DND-41 (cell line): Measurements from ENCODE around the gene DCTN1.

Source experiments
- ATAC-seq: fragments of 200-7000 bp; cut with Tn5 transposase; 3 replicates; pipeline ENCODE4 v1.9.1; 2021; ENCODE audit warnings: low read depth; ENCODE audit not compliant: insufficient read depth
- DNase-seq: peaks from one replicate; pipeline ENCODE4 v3.0.0-alpha.2; 2020
- H2AFZ ChIP-seq: 2 replicates; pipeline ENCODE4 v1.6.0; 2012; ENCODE audit warnings: low read depth, low read length
- H3K27ac ChIP-seq: 2 replicates; pipeline ENCODE4 v1.5.1; 2012; ENCODE audit warnings: low read length, inconsistent platforms
- H3K27me3 ChIP-seq: fragments of 200-600 bp; sonication (generic); 2 replicates; pipeline ENCODE4 v1.6.0; 2012; ENCODE audit warnings: low read length, mild to moderate bottlenecking, inconsistent platforms; ENCODE audit not compliant: insufficient read depth, poor library complexity
- H3K36me3 ChIP-seq: 2 replicates; pipeline ENCODE4 v1.5.1; 2012; ENCODE audit warnings: low read length, inconsistent platforms; ENCODE audit not compliant: insufficient read depth
- H3K4me1 ChIP-seq: 2 replicates; pipeline ENCODE4 v1.5.1; 2012; ENCODE audit warnings: mild to moderate bottlenecking, low read length; ENCODE audit not compliant: insufficient read depth
- H3K4me2 ChIP-seq: 2 replicates; pipeline ENCODE4 v1.6.0; 2012; ENCODE audit warnings: mild to moderate bottlenecking, moderate library complexity, low read length, inconsistent platforms; ENCODE audit not compliant: insufficient read depth
- H3K4me3 ChIP-seq, 2 experiments: fragments of 200-600 bp in 1 of 2; shearing (Covaris generic) in 1 of 2; 2 replicates each; pipeline ENCODE4 v1.5.1; 2012 to 2016; ENCODE audit warnings: inconsistent platforms in 2 of 2, low read length in 2 of 2, mild to moderate bottlenecking in 2 of 2, low read depth in 1 of 2, moderate library complexity in 1 of 2
- H3K79me2 ChIP-seq: 2 replicates; pipeline ENCODE4 v1.6.0; 2012; ENCODE audit warnings: low read length, inconsistent platforms; ENCODE audit not compliant: insufficient read depth
- H3K9ac ChIP-seq: 2 replicates; pipeline ENCODE4 v1.6.0; 2012; ENCODE audit warnings: low read depth, mild to moderate bottlenecking, inconsistent platforms, low read length, moderate library complexity
- H3K9me3 ChIP-seq: 2 replicates; pipeline ENCODE4 v1.5.1; 2012; ENCODE audit warnings: low read length, moderate library complexity, mild to moderate bottlenecking, inconsistent platforms; ENCODE audit not compliant: insufficient read depth, severe bottlenecking
- H4K20me1 ChIP-seq: 2 replicates; pipeline ENCODE4 v1.6.0; 2012; ENCODE audit warnings: low read length; ENCODE audit not compliant: insufficient read depth
- CTCF ChIP-seq: IDR thresholded peaks from 2 replicates; pipeline ENCODE4 v1.5.1; 2012; ENCODE audit warnings: borderline replicate concordance, low read length, moderate library complexity, mild to moderate bottlenecking; ENCODE audit not compliant: poor library complexity, severe bottlenecking; ENCODE audit errors: extremely low read depth
- EZH2 ChIP-seq: IDR thresholded peaks from 3 replicates; pipeline ENCODE4 v1.6.1; 2012; ENCODE audit warnings: borderline replicate concordance, low read depth, mild to moderate bottlenecking, moderate library complexity, low read length, inconsistent platforms; ENCODE audit not compliant: severe bottlenecking

Gene DCTN1

GRCh38 chr2:74373985-74374384, 6.1 kb downstream of the DCTN1 start:
- H3K79me2 ChIP-seq, result peaks cover 9% of the 10 kb centered on the region; the same call in 1 of the 2 replicates
- H3K9ac ChIP-seq, result no peak overlapping the region
- H3K36me3 ChIP-seq, result peaks cover 63% of the 10 kb centered on the region
- ATAC-seq (no peak), DNase-seq (no peak)
- no peak overlapping the region for H3K27ac ChIP-seq
- H3K4me2 ChIP-seq, result no peak overlapping the region
- H4K20me1 ChIP-seq, result peaks cover 25% of the 10 kb centered on the region
- H3K9me3 ChIP-seq, result no peaks in the 10 kb centered on the region
- no peaks in the 10 kb centered on the region for H3K4me1 ChIP-seq
- H3K27me3 ChIP-seq, result no peaks in the 10 kb centered on the region
- TF ChIP-seq EZH2 (no peak), CTCF (no peak)
- H3K4me3 ChIP-seq, result no peak overlapping the region
- H2AFZ ChIP-seq, result no peak overlapping the region

GRCh38 chr2:74373221-74373676, 6.9 kb downstream of the DCTN1 start:
- Histone ChIP-seq H3K9ac (no peak overlapping the region), H3K27me3 (no peaks in the 10 kb centered on the region), H3K4me3 (no peak overlapping the region), H3K79me2 (peaks cover 7% of the 10 kb centered on the region; the same call in 1 of the 2 replicates), H3K4me2 (no peak overlapping the region), H3K36me3 (peaks cover 70% of the 10 kb centered on the region), H2AFZ (no peak overlapping the region), H3K4me1 (no peaks in the 10 kb centered on the region), H3K27ac (no peak overlapping the region), H4K20me1 (peaks cover 19% of the 10 kb centered on the region), H3K9me3 (no peaks in the 10 kb centered on the region)
- ATAC-seq (no peak), DNase-seq (no peak)
- TF ChIP-seq CTCF (no peak), EZH2 (no peak)

GRCh38 chr2:74372674-74373073, 7.4 kb downstream of the DCTN1 start:
- Histone ChIP-seq H3K9me3 (no peaks in the 10 kb centered on the region), H3K9ac (no peak overlapping the region), H3K36me3 (peaks cover 70% of the 10 kb centered on the region), H3K27ac (no peak overlapping the region), H4K20me1 (peaks cover 15% of the 10 kb centered on the region), H3K79me2 (peaks cover 5% of the 10 kb centered on the region; the same call in 1 of the 2 replicates), H3K4me2 (no peak overlapping the region), H3K4me3 (no peak overlapping the region), H3K4me1 (no peaks in the 10 kb centered on the region), H2AFZ (no peak overlapping the region), H3K27me3 (no peaks in the 10 kb centered on the region)
- TF ChIP-seq CTCF, result no peak
- TF ChIP-seq EZH2, result no peak
- ATAC-seq (no peak), DNase-seq (no peak)

GRCh38 chr2:74371421-74371820, 8.7 kb downstream of the DCTN1 start:
- Histone ChIP-seq H3K79me2 (peaks cover 3% of the 10 kb centered on the region; the same call in 1 of the 2 replicates), H3K4me1 (no peaks in the 10 kb centered on the region), H3K27me3 (no peaks in the 10 kb centered on the region), H3K36me3 (peaks cover 70% of the 10 kb centered on the region), H3K4me3 (no peak overlapping the region), H2AFZ (no peak overlapping the region), H3K27ac (no peak overlapping the region), H3K4me2 (no peak overlapping the region), H4K20me1 (peaks cover 11% of the 10 kb centered on the region), H3K9me3 (no peaks in the 10 kb centered on the region), H3K9ac (no peak overlapping the region)
- TF ChIP-seq CTCF (no peak), EZH2 (no peak)
- no peak for ATAC-seq
- DNase-seq, result no peak
